GM12873 (cell line): ENCODE results near the gene MRPS27.
A peak's percentile ranks its signal among the peaks of the same experiment; 100 is the strongest.

ENCODE experiments used
- CTCF ChIP-seq: IDR thresholded peaks from 2 replicates; pipeline ENCODE4 v1.5.1; 2012; ENCODE audit warnings: low read depth, mild to moderate bottlenecking, moderate library complexity, low read length, control low read depth; ENCODE audit not compliant: insufficient read depth; ENCODE audit errors: missing control alignments

The MRPS27 gene

GRCh38 chr5:72285424-72285821, 34.6 kb downstream of the MRPS27 start:
- no peak for TF ChIP-seq CTCF

GRCh38 chr5:72284559-72285423, 35.2 kb downstream of the MRPS27 start:
- TF ChIP-seq CTCF, result no peak

GRCh38 chr5:72283358-72283757, 36.7 kb downstream of the MRPS27 start:
- no peak for TF ChIP-seq CTCF

GRCh38 chr5:72282878-72283277, 37.2 kb downstream of the MRPS27 start:
- TF ChIP-seq CTCF, result no peak

- no peak for TF ChIP-seq CTCF
Measured at GRCh38 chr5:72281764-72282499, 38.1 kb downstream of the MRPS27 start.

GRCh38 chr5:72281430-72281763, 38.6 kb downstream of the MRPS27 start:
- no peak for TF ChIP-seq CTCF

GRCh38 chr5:72280581-72281069, 39.4 kb downstream of the MRPS27 start:
- peak; percentile 40 for TF ChIP-seq CTCF
